ENCODE data around the gene KCNH6.
A peak's percentile ranks its signal among the peaks of the same experiment; 100 is the strongest.

KCNH6 gene

DNA sequence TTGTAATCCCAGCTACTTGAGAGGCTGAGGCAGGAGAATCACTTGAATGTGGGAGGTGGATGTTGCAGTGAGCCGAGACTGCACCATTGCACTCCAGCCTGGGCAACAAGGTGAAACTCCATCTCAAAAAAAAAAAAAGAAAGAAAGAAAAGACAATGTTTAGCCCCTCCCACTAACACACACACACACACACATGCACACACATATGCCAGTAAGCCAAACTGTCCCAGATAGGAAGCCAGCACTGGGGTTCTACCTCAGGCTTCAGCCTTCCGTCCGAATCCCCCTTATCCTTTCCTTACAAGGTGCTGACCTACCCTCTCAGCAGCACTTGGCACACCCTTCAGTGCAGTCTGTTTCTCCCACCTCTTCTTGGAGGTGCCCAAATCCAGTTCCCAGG, 8.7 kb upstream of the KCNH6 start:
- H3K27ac ChIP-seq: no peak overlapping the region
- TF ChIP-seq CTCF (conservative IDR thresholded peaks at IDR 0.05): no peak

GRCh38 chr17:63514974-63515373, 8.2 kb upstream of the KCNH6 start:
- H3K27ac ChIP-seq: no peak overlapping the region
- no peak for TF ChIP-seq CTCF (conservative IDR thresholded peaks at IDR 0.05)

DNA sequence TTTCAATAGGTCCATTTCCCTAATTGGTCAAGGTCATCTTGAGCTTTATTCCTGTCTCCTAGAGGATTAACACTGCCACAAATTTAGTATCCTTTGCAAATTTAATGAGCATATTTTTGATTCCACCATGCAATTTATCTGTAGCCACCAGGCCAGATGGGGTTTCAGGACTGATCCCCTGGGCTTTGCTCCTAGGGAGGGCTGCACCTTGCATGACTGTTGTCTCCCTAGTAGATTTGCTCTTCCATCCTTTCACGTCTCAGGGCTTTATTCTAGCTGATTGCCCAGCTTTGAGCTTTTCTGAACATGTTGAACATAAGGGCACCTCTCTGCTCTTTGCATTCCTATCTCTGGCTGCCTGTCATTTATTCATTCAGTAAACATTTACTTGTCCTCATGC, 7.7 kb upstream of the KCNH6 start:
- TF ChIP-seq CTCF (conservative IDR thresholded peaks at IDR 0.05): no peak
- H3K27ac ChIP-seq: no peak overlapping the region

GRCh38 chr17:63516910-63517824, 6.0 kb upstream of the KCNH6 start:
- peak overlapping the region; percentile 100 for H3K27ac ChIP-seq
- no peak for TF ChIP-seq CTCF (conservative IDR thresholded peaks at IDR 0.05)

DNA sequence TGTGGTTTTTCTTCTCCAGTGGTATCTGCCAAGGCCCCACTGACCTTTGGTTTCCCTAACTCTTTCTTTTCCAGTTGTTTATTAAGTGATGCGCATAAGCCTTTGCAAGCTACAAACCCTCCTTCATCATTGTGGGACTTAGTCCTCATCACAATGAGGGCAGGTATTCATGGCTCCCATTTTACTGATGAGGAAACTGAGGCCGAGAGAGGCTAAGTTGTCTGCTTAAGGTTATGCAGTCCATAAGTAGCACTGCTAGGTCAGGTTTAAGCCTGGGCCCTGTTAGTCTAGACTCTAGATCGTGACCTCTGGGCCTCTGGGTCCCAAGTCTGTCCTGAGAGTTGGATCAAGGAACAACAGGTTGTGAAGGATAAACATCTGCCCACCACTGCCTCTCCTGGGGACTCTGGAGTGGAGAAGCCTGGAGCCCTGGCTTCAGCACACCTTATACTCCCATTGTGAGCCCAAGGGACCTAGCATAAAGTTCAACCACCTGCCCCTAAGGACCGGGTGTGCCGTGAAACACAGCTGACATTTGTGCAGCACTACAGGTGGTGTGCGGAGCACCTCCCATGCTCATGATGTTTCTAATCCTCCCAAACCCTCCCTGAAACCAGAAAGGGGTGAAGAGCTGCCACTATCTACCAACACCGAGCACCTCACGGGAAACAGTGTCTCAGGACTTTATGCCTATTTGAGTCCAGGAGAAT, 5.2 kb upstream of the KCNH6 start:
- H3K27ac ChIP-seq: peak overlapping the region; percentile 100
- TF ChIP-seq CTCF (conservative IDR thresholded peaks at IDR 0.05): no peak

GRCh38 chr17:63519116-63519881, 3.9 kb upstream of the KCNH6 start:
- H3K27ac ChIP-seq: peak overlapping the region; percentile 100
- TF ChIP-seq CTCF (conservative IDR thresholded peaks at IDR 0.05): no peak

Data from VCaP (cell line).